HCT116 (cell line): Measurements from ENCODE around the gene BRCA2. TPM values are rescaled to one million over a fixed set of nuclear protein-coding genes. Genes with fewer than 3 reads are reported as not detected.

Experiments
- ATAC-seq: fragments of 200-7000 bp; cut with Tn5 transposase; 2 replicates; pipeline ENCODE4 v1.9.1; 2020; ENCODE audit warnings: mild to moderate bottlenecking, moderate library complexity
- BruUV-seq: library from RNA; stranded (reverse); fragments of 400-500 nt; replicated peaks from 2 replicates; lab custom pipeline; 2021; lab: Mats Ljungman, UMichigan
- CTCF ChIA-PET: fragments of 300-600 bp; sonication (Branson Sonifier 250); formaldehyde crosslinking; loops from one replicate; lab custom pipeline; 2021; ENCODE audit warnings: antibody characterized with exemption; lab: Charles Lee
- POLR2A ChIA-PET: fragments of 300-600, 350-600 bp; sonication (Branson Sonifier 250); formaldehyde crosslinking; loops from one replicate; lab custom pipeline; 2021; ENCODE audit warnings: antibody characterized with exemption; lab: Charles Lee
- RAD21 ChIA-PET, 2 experiments: fragments of 300-600 bp; sonication (Branson Sonifier 250); formaldehyde crosslinking; loops; one replicate each; lab custom pipeline; 2023; ENCODE audit warnings: low total read pairs in 2 of 2; ENCODE audit not compliant: uncharacterized antibody in 2 of 2, unreplicated experiment in 2 of 2, low non-redundant PET in 1 of 2; lab: Charles Lee
- DNase-seq: peaks from one replicate; pipeline ENCODE4 v3.0.0-alpha.2; 2010; ENCODE audit warnings: low read depth, low spot score
- H2AFZ ChIP-seq: fragments of 200-600 bp; shearing (Covaris generic), sonication (generic); 2 replicates; pipeline ENCODE4 v1.6.1; 2017; ENCODE audit warnings: low read depth, mixed run types, mixed read lengths, antibody characterized with exemption, low read length; ENCODE audit not compliant: poor library complexity, severe bottlenecking
- H3K27ac ChIP-seq: 2 replicates; pipeline ENCODE4 v1.5.1; 2012; ENCODE audit warnings: low read depth, low read length
- H3K27me3 ChIP-seq: fragments of 200-600 bp; sonication (generic); 2 replicates; pipeline ENCODE4 v1.6.1; 2016; ENCODE audit warnings: mixed run types, low read length, mixed read lengths; ENCODE audit not compliant: insufficient read depth
- H3K36me3 ChIP-seq, 2 experiments: fragments of 200-500 bp in 1 of 2; fragments of 200-600 bp in 1 of 2; sonication (Bioruptor generic) in 1 of 2; sonication (generic) in 1 of 2; 2 replicates each; pipeline versions ENCODE4 v1.5.1 to v1.6.1; 2014 to 2016; ENCODE audit warnings: low read length in 2 of 2, inconsistent platforms in 1 of 2, mixed read lengths in 1 of 2, mixed run types in 1 of 2; ENCODE audit not compliant: insufficient read depth in 2 of 2, control insufficient read depth in 1 of 2
- H3K4me1 ChIP-seq, 2 experiments: fragments of 200-600 bp in 1 of 2; sonication (generic) in 1 of 2; 2 replicates each; pipeline versions ENCODE4 v1.5.1 to v1.6.1; 2012 to 2017; ENCODE audit warnings: low read length in 2 of 2, inconsistent platforms in 1 of 2, mild to moderate bottlenecking in 1 of 2, mixed read lengths in 1 of 2, mixed run types in 1 of 2, moderate library complexity in 1 of 2; ENCODE audit not compliant: insufficient read depth in 2 of 2, control insufficient read depth in 1 of 2
- H3K4me2 ChIP-seq: fragments of 200-600 bp; sonication (generic); 2 replicates; pipeline ENCODE4 v1.6.1; 2017; ENCODE audit warnings: mixed run types, low read length, mixed read lengths
- H3K4me3 ChIP-seq, 2 experiments: fragments of 200-600 bp in 1 of 2; sonication (generic) in 1 of 2; replicated peaks in 1 of 2; 2 replicates each; pipeline ENCODE4 v1.5.1; 2011 to 2016; ENCODE audit warnings: low read length in 2 of 2, control low read depth in 1 of 2, low read depth in 1 of 2, mild to moderate bottlenecking in 1 of 2, mixed read lengths in 1 of 2, mixed run types in 1 of 2
- H3K79me2 ChIP-seq: fragments of 200-600 bp; sonication (generic); 2 replicates; pipeline ENCODE4 v1.6.1; 2017; ENCODE audit warnings: mild to moderate bottlenecking, mixed run types, low read length, moderate library complexity, mixed read lengths; ENCODE audit not compliant: insufficient read depth
- H3K9ac ChIP-seq: fragments of 200-600 bp; sonication (generic); 2 replicates; pipeline ENCODE4 v1.6.1; 2016; ENCODE audit warnings: low read length, mixed read lengths
- H3K9me2 ChIP-seq: fragments of 200-600 bp; sonication (generic), shearing (Covaris generic); 2 replicates; pipeline ENCODE4 v1.6.1; 2017; ENCODE audit warnings: mixed run types, mild to moderate bottlenecking, moderate library complexity; ENCODE audit not compliant: insufficient read depth
- H3K9me3 ChIP-seq, 2 experiments: fragments of 200-500 bp in 1 of 2; fragments of 200-600 bp in 1 of 2; sonication (Bioruptor generic) in 1 of 2; sonication (generic) in 1 of 2; 2 replicates each; pipeline ENCODE4 v1.6.1; 2014 to 2017; ENCODE audit warnings: low read length in 2 of 2, mixed read lengths in 2 of 2, inconsistent platforms in 1 of 2, low read depth in 1 of 2, mild to moderate bottlenecking in 1 of 2, mixed run types in 1 of 2, moderate library complexity in 1 of 2; ENCODE audit not compliant: control insufficient read depth in 1 of 2, insufficient read depth in 1 of 2
- H4K20me1 ChIP-seq: fragments of 200-600 bp; sonication (generic), shearing (Covaris generic); 2 replicates; pipeline ENCODE4 v1.6.1; 2017; ENCODE audit warnings: mixed run types, mild to moderate bottlenecking, moderate library complexity; ENCODE audit not compliant: insufficient read depth
- ATF3 ChIP-seq: IDR thresholded peaks from 2 replicates; pipeline ENCODE4 v1.6.1; 2012
- CBX3 ChIP-seq: IDR thresholded peaks from 2 replicates; pipeline ENCODE4 v1.6.1; 2012; ENCODE audit warnings: low read depth
- CEBPB ChIP-seq: IDR thresholded peaks from 2 replicates; pipeline ENCODE4 v1.6.1; 2012; ENCODE audit warnings: low read depth
- EGR1 ChIP-seq: IDR thresholded peaks from 2 replicates; pipeline ENCODE4 v1.6.1; 2012; ENCODE audit warnings: low read depth
- ELF1 ChIP-seq: IDR thresholded peaks from 2 replicates; pipeline ENCODE4 v1.6.1; 2012; ENCODE audit warnings: low read depth, borderline replicate concordance
- EZH2 ChIP-seq: fragments of 200-600 bp; sonication (generic); IDR thresholded peaks from 2 replicates; pipeline ENCODE4 v1.6.1; 2017; ENCODE audit warnings: antibody characterized with exemption, mixed run types
- EZH2phosphoT487 ChIP-seq: fragments of 200-600 bp; IDR thresholded peaks from 2 replicates; pipeline ENCODE4 v1.6.1; 2018; ENCODE audit warnings: antibody characterized with exemption, borderline replicate concordance
- FOSL1 ChIP-seq: IDR thresholded peaks from 2 replicates; pipeline ENCODE4 v1.6.1; 2012; ENCODE audit warnings: low read depth
- POLR2A ChIP-seq: IDR thresholded peaks from 2 replicates; pipeline ENCODE4 v1.7.0; 2011; ENCODE audit warnings: borderline replicate concordance; ENCODE audit not compliant: insufficient read depth, insufficient read length; ENCODE audit errors: extremely low read depth
- POLR2AphosphoS5 ChIP-seq: IDR thresholded peaks from 2 replicates; pipeline ENCODE4 v1.6.1; 2011; ENCODE audit warnings: mild to moderate bottlenecking, low read depth, low read length, moderate library complexity
- REST ChIP-seq: IDR thresholded peaks from 2 replicates; pipeline ENCODE4 v1.6.1; 2012; ENCODE audit warnings: low read depth
- SIN3A ChIP-seq: IDR thresholded peaks from 2 replicates; pipeline ENCODE4 v1.6.1; 2012; ENCODE audit warnings: low read depth
- SP1 ChIP-seq: IDR thresholded peaks from 2 replicates; pipeline ENCODE4 v1.6.1; 2012; ENCODE audit warnings: low read depth
- TCF7L2 ChIP-seq: IDR thresholded peaks from 2 replicates; pipeline ENCODE4 v1.7.0; 2011; ENCODE audit warnings: borderline replicate concordance, inconsistent platforms; ENCODE audit not compliant: insufficient read depth, insufficient read length; ENCODE audit errors: extremely low read depth
- YY1 ChIP-seq: IDR thresholded peaks from 2 replicates; pipeline ENCODE4 v1.6.1; 2011; ENCODE audit warnings: low read length, low read depth, moderate library complexity, mild to moderate bottlenecking; ENCODE audit not compliant: insufficient replicate concordance; ENCODE audit errors: extremely low read depth
- ZFX ChIP-seq: fragments of 450-650 bp; IDR thresholded peaks from 2 replicates; pipeline ENCODE4 v1.6.1; 2017
- ZNF274 ChIP-seq: fragments of 200-500 bp; sonication (Bioruptor generic); IDR thresholded peaks from 2 replicates; pipeline ENCODE4 v1.6.1; 2014; ENCODE audit warnings: mild to moderate bottlenecking, low read depth, low read length, inconsistent platforms
- intact Hi-C: fragments of 100-400 bp; cut with micrococcal nuclease; formaldehyde crosslinking; loops from 2 replicates; pipeline ENCODE4 v1.10.0; 2022
- total RNA-seq: library from RNA; stranded (reverse); gene quantifications from one replicate; pipeline ENCODE4 v1.2.1, GENCODE V29; 2021; ENCODE audit not compliant: unreplicated experiment
- TF ChIP-seq, protein P1 (sequence below): IDR thresholded peaks from 2 replicates; pipeline ENCODE4 v1.6.1; 2011; ENCODE audit warnings: mild to moderate bottlenecking, low read length, moderate library complexity; ENCODE audit not compliant: insufficient replicate concordance; ENCODE audit errors: extremely low read depth
- TF ChIP-seq, protein P2 (sequence below), 3 experiments: fragments of 200-600 bp in 1 of 3; sonication (generic) in 1 of 3; IDR thresholded peaks in 2 of 3; conservative IDR thresholded peaks in 1 of 3; 2 replicates each; pipeline ENCODE4 v1.5.1; 2012 to 2017; ENCODE audit warnings: low read depth in 2 of 3, low read length in 2 of 3, antibody characterized with exemption in 1 of 3, borderline replicate concordance in 1 of 3, control low read depth in 1 of 3, mild to moderate bottlenecking in 1 of 3, mixed read lengths in 1 of 3, mixed run types in 1 of 3, moderate library complexity in 1 of 3; ENCODE audit not compliant: insufficient read depth in 1 of 3
- TF ChIP-seq, protein P3 (sequence below): IDR thresholded peaks from 2 replicates; pipeline ENCODE4 v1.6.1; 2012

Gene BRCA2
- total RNA-seq, 1 experiment from 2014 or later: 14.2 TPM

DNA sequence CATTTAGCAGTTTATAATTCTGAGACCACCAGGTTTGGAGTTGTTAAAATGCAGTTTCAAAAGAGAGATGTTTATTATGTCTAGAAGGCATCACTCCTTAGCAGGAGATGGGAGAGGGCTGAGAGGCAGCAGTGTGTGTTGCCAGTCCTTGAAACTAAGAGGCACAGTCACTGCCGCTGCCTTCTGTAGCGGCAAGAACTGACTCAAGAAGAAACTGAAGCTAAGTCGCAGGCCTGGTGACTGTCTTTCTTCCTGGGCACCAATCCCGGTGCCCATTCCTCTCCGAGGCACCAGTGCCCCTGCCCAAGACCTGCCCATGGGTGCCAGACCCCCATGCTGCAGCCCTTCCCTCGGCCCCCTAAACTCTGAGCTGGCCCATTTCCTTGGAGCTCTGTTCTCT lies 92.5 kb downstream of the BRCA2 start:
- CTCF ChIA-PET: no interaction called here
- Histone ChIP-seq H3K36me3 (no peaks in the 10 kb centered on the region), H3K4me1 (no peaks in the 10 kb centered on the region), H3K9me2 (no peaks in the 10 kb centered on the region), H4K20me1 (no peaks in the 10 kb centered on the region), H3K4me3 (no peak overlapping the region), H3K27ac (no peak overlapping the region), H3K9me3 (no peaks in the 10 kb centered on the region), H3K79me2 (no peaks in the 10 kb centered on the region), H2AFZ (no peak overlapping the region), H3K27me3 (no peaks in the 10 kb centered on the region), H3K4me2 (no peak overlapping the region), H3K9ac (no peak overlapping the region)
- TF ChIP-seq EZH2: no peak
- TF ChIP-seq TCF7L2: no peak
- no peak for TF ChIP-seq SP1
- no peak for TF ChIP-seq POLR2AphosphoS5
- TF ChIP-seq SIN3A: no peak
- TF ChIP-seq, protein P1, sequence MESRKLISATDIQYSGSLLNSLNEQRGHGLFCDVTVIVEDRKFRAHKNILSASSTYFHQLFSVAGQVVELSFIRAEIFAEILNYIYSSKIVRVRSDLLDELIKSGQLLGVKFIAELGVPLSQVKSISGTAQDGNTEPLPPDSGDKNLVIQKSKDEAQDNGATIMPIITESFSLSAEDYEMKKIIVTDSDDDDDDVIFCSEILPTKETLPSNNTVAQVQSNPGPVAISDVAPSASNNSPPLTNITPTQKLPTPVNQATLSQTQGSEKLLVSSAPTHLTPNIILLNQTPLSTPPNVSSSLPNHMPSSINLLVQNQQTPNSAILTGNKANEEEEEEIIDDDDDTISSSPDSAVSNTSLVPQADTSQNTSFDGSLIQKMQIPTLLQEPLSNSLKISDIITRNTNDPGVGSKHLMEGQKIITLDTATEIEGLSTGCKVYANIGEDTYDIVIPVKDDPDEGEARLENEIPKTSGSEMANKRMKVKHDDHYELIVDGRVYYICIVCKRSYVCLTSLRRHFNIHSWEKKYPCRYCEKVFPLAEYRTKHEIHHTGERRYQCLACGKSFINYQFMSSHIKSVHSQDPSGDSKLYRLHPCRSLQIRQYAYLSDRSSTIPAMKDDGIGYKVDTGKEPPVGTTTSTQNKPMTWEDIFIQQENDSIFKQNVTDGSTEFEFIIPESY: no peak
- TF ChIP-seq FOSL1: no peak
- TF ChIP-seq ZNF274: no peak
- TF ChIP-seq ELF1: no peak
- TF ChIP-seq CEBPB: no peak
- no peak for TF ChIP-seq ZFX
- no peak for TF ChIP-seq CBX3
- no peak for TF ChIP-seq EGR1
- no peak for TF ChIP-seq YY1
- TF ChIP-seq, protein P2, sequence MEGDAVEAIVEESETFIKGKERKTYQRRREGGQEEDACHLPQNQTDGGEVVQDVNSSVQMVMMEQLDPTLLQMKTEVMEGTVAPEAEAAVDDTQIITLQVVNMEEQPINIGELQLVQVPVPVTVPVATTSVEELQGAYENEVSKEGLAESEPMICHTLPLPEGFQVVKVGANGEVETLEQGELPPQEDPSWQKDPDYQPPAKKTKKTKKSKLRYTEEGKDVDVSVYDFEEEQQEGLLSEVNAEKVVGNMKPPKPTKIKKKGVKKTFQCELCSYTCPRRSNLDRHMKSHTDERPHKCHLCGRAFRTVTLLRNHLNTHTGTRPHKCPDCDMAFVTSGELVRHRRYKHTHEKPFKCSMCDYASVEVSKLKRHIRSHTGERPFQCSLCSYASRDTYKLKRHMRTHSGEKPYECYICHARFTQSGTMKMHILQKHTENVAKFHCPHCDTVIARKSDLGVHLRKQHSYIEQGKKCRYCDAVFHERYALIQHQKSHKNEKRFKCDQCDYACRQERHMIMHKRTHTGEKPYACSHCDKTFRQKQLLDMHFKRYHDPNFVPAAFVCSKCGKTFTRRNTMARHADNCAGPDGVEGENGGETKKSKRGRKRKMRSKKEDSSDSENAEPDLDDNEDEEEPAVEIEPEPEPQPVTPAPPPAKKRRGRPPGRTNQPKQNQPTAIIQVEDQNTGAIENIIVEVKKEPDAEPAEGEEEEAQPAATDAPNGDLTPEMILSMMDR (IDR thresholded peaks at IDR 0.05 in 2 of 3, conservative IDR thresholded peaks at IDR 0.05 in 1 of 3; ENCODE audit: borderline replicate concordance in 1 of 3, insufficient read depth in 1 of 3, low read depth in 2 of 3, low read length in 2 of 3): no peak
- no peak for TF ChIP-seq EZH2phosphoT487
- TF ChIP-seq REST: no peak
- no peak for TF ChIP-seq ATF3
- no peak for TF ChIP-seq POLR2A
- TF ChIP-seq, protein P3, sequence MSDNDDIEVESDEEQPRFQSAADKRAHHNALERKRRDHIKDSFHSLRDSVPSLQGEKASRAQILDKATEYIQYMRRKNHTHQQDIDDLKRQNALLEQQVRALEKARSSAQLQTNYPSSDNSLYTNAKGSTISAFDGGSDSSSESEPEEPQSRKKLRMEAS: no peak
- RAD21 ChIA-PET: no interaction called here
- ATAC-seq: no peak
- no TSS peak for BruUV-seq
- POLR2A ChIA-PET: no interaction called here
- intact Hi-C loops: no loop called here
- DNase-seq: no peak
